ENCODE data around the gene RASA2.
"Not testable (repeated sequence)": the region's sequence is repeated elsewhere in the genome, so short reads cannot be mapped to it uniquely, and the experiment has no call there.

The RASA2 gene

GRCh38 chr3:141455603-141456300 lies 31.1 kb upstream of the RASA2 start:
- in situ Hi-C loops (cut with HindIII; ENCODE audit: low sequenced_read_pairs), result no loop called here

- in situ Hi-C loops (cut with HindIII; ENCODE audit: low sequenced_read_pairs), result no loop called here
Observed at GRCh38 chr3:141456301-141456625, 30.6 kb upstream of the RASA2 start.

- in situ Hi-C loops (cut with HindIII; ENCODE audit: low sequenced_read_pairs), result no loop called here
Observed at GRCh38 chr3:141457624-141458236, 29.1 kb upstream of the RASA2 start.

GRCh38 chr3:141459008-141459407 lies 27.8 kb upstream of the RASA2 start:
- in situ Hi-C loops (cut with HindIII; ENCODE audit: low sequenced_read_pairs), result no loop called here

GRCh38 chr3:141460097-141460704 lies 26.6 kb upstream of the RASA2 start:
- in situ Hi-C loops (cut with HindIII; ENCODE audit: low sequenced_read_pairs), result no loop called here

GRCh38 chr3:141462176-141462859 lies 24.5 kb upstream of the RASA2 start:
- in situ Hi-C loops (cut with HindIII; ENCODE audit: low sequenced_read_pairs), result no loop called here

- in situ Hi-C loops (cut with HindIII; ENCODE audit: low sequenced_read_pairs), result loop anchor here (5.0 kb wide), 1 partner anchor 87 kb away; no protein-coding TSS in a partner anchor
Observed at GRCh38 chr3:141465221-141465620, 21.6 kb upstream of the RASA2 start.

- in situ Hi-C loops (cut with HindIII; ENCODE audit: low sequenced_read_pairs), result loop anchor here (5.0 kb wide), 1 partner anchor 86 kb away; no protein-coding TSS in a partner anchor
Observed at GRCh38 chr3:141466633-141467169, 20.1 kb upstream of the RASA2 start.

GRCh38 chr3:141469720-141470119 lies 17.1 kb upstream of the RASA2 start:
- in situ Hi-C loops (cut with HindIII; ENCODE audit: low sequenced_read_pairs), result loop anchor here (5.0 kb wide), 1 partner anchor 83 kb away; no protein-coding TSS in a partner anchor

- in situ Hi-C loops (cut with HindIII; ENCODE audit: low sequenced_read_pairs), result no loop called here
Observed at GRCh38 chr3:141471160-141471559, 15.7 kb upstream of the RASA2 start.

GRCh38 chr3:141476033-141476432 lies 10.8 kb upstream of the RASA2 start:
- in situ Hi-C loops (cut with HindIII; ENCODE audit: low sequenced_read_pairs), result no loop called here

GRCh38 chr3:141477224-141477623 lies 9.6 kb upstream of the RASA2 start:
- in situ Hi-C loops (cut with HindIII; ENCODE audit: low sequenced_read_pairs), result no loop called here

GRCh38 chr3:141478139-141478538 lies 8.7 kb upstream of the RASA2 start:
- in situ Hi-C loops (cut with HindIII; ENCODE audit: low sequenced_read_pairs), result no loop called here

GRCh38 chr3:141478840-141479239 lies 8.0 kb upstream of the RASA2 start:
- in situ Hi-C loops (cut with HindIII; ENCODE audit: low sequenced_read_pairs), result not testable (repeated sequence)

- in situ Hi-C loops (cut with HindIII; ENCODE audit: low sequenced_read_pairs), result no loop called here
Observed at GRCh38 chr3:141482245-141482922, 4.4 kb upstream of the RASA2 start.

- in situ Hi-C loops (cut with HindIII; ENCODE audit: low sequenced_read_pairs), result no loop called here
Observed at GRCh38 chr3:141484701-141485287, 2.0 kb upstream of the RASA2 start.

GRCh38 chr3:141485641-141486495 lies 959 bp upstream of the RASA2 start:
- in situ Hi-C loops (cut with HindIII; ENCODE audit: low sequenced_read_pairs), result no loop called here

- in situ Hi-C loops (cut with HindIII; ENCODE audit: low sequenced_read_pairs), result no loop called here
Observed at GRCh38 chr3:141486496-141486745, 406 bp upstream of the RASA2 start.

GRCh38 chr3:141487521-141488252 lies 860 bp downstream of the RASA2 start:
- in situ Hi-C loops (cut with HindIII; ENCODE audit: low sequenced_read_pairs), result no loop called here

Measured in endothelial cell of hepatic sinusoid (primary cell).